Naive thymus-derived CD8-positive, alpha-beta T cell (primary cell): ENCODE data around the gene PRKCE. TPM values are rescaled to one million over a fixed set of nuclear protein-coding genes. Genes with fewer than 3 reads are reported as not detected.

Experiments used
- ATAC-seq, 2 donors: fragments of 150-1000 bp; cut with Tn5 transposase in 1 of 2; sonication (Bioruptor Pico), chemical (Tn5 transposase) in 1 of 2; 1 replicate in 1 of 2; 2 replicates in 1 of 2; pipeline ENCODE4 v1.10.0; 2021; ENCODE audit warnings: mild to moderate bottlenecking in 2 of 2, moderate library complexity in 2 of 2
- POLR2A ChIA-PET: fragments of 350-600 bp; sonication (Branson Sonifier 250); formaldehyde crosslinking; loops from one replicate; lab custom pipeline; 2021; ENCODE audit warnings: antibody characterized with exemption; lab: Charles Lee
- DNase-seq, 10 donors: peaks; one replicate each; pipeline versions ENCODE4 v3.0.0 to v3.0.0-alpha.2; 2020 to 2022
- H3K27ac Mint-ChIP-seq, 10 donors: one replicate each; pipeline ENCODE4 v1.8.0; 2020 to 2022; ENCODE audit warnings: mild to moderate bottlenecking in 10 of 10, mixed read lengths in 10 of 10, moderate library complexity in 4 of 10, inconsistent platforms in 1 of 10
- H3K27me3 Mint-ChIP-seq, 5 donors: one replicate each; pipeline ENCODE4 v1.8.0; 2021 to 2022; ENCODE audit warnings: mixed read lengths in 5 of 5
- H3K36me3 Mint-ChIP-seq, 3 donors: one replicate each; pipeline ENCODE4 v1.8.0; 2020 to 2022; ENCODE audit warnings: mixed read lengths in 3 of 3, mild to moderate bottlenecking in 2 of 3, inconsistent platforms in 1 of 3
- H3K4me1 Mint-ChIP-seq, 4 donors: one replicate each; pipeline ENCODE4 v1.8.0; 2021 to 2022; ENCODE audit warnings: mixed read lengths in 4 of 4
- H3K4me3 Mint-ChIP-seq, 10 donors: one replicate each; pipeline ENCODE4 v1.8.0; 2020 to 2022; ENCODE audit warnings: mild to moderate bottlenecking in 10 of 10, mixed read lengths in 10 of 10, moderate library complexity in 6 of 10, inconsistent platforms in 1 of 10
- H3K9me3 Mint-ChIP-seq, 9 donors: one replicate each; pipeline ENCODE4 v1.8.0; 2020 to 2022; ENCODE audit warnings: mixed read lengths in 9 of 9, mild to moderate bottlenecking in 3 of 9, inconsistent platforms in 1 of 9, moderate library complexity in 1 of 9
- polyA plus RNA-seq, 3 donors: library from polyadenylated mRNA; unstranded; fragments of 300-500 nt; fragmentation: Illumina TruSeq; gene quantifications; one replicate each; pipeline ENCODE4 v1.2.3, GENCODE V29; 2021
- total RNA-seq, 8 experiments: library from RNA in 2 of 8; stranded (reverse) in 2 of 8; gene quantifications; one replicate each; pipeline ENCODE4 v1.2.3 and lab custom pipeline; 2021 to 2026

The PRKCE gene
- total and polyA plus RNA-seq, 5 experiments from 2014 or later: 1.6 to 20.2 (median 2.7) TPM

- POLR2A ChIA-PET: no interaction called here
- H3K4me3 Mint-ChIP-seq: no peak overlapping the region
- no peaks in the 10 kb centered on the region for H3K36me3 Mint-ChIP-seq
- H3K4me1 Mint-ChIP-seq: peaks cover 9 to 54% (median 17%) of the 10 kb centered on the region in 4 donors
- H3K9me3 Mint-ChIP-seq: no peaks in the 10 kb centered on the region
- DNase-seq (no peak), ATAC-seq (no peak)
- no peaks in the 10 kb centered on the region for H3K27me3 Mint-ChIP-seq
- no peak overlapping the region for H3K27ac Mint-ChIP-seq
These were observed 244.8 kb downstream of the PRKCE start for GRCh38 chr2:45896311-45896710.

GRCh38 chr2:45897842-45898241 lies 246.4 kb downstream of the PRKCE start:
- ATAC-seq (no peak), DNase-seq (no peak)
- Mint-ChIP-seq H3K4me1 (peaks cover 0 to 39% (median 2%) of the 10 kb centered on the region in 4 donors), H3K27ac (no peak overlapping the region), H3K9me3 (no peaks in the 10 kb centered on the region), H3K27me3 (no peaks in the 10 kb centered on the region), H3K4me3 (no peak overlapping the region), H3K36me3 (no peaks in the 10 kb centered on the region)
- POLR2A ChIA-PET: no interaction called here

- POLR2A ChIA-PET: no interaction called here
- H3K9me3 Mint-ChIP-seq: no peaks in the 10 kb centered on the region
- DNase-seq (no peak), ATAC-seq (no peak)
- H3K27me3 Mint-ChIP-seq: no peaks in the 10 kb centered on the region
- H3K4me1 Mint-ChIP-seq: peaks cover 0 to 31% (median 0%) of the 10 kb centered on the region in 4 donors
- H3K36me3 Mint-ChIP-seq: no peaks in the 10 kb centered on the region
- no peak overlapping the region for H3K27ac Mint-ChIP-seq
- no peak overlapping the region for H3K4me3 Mint-ChIP-seq
These were observed 247.3 kb downstream of the PRKCE start for GRCh38 chr2:45898819-45899218.

GRCh38 chr2:45899926-45900325 lies 248.5 kb downstream of the PRKCE start:
- no peaks in the 10 kb centered on the region for H3K36me3 Mint-ChIP-seq
- H3K27ac Mint-ChIP-seq: no peak overlapping the region
- H3K27me3 Mint-ChIP-seq: no peaks in the 10 kb centered on the region
- H3K4me3 Mint-ChIP-seq: no peak overlapping the region
- POLR2A ChIA-PET: no interaction called here
- no peak for DNase-seq
- H3K4me1 Mint-ChIP-seq: peaks cover 0 to 22% (median under 1%) of the 10 kb centered on the region in 4 donors
- no peaks in the 10 kb centered on the region for H3K9me3 Mint-ChIP-seq
- no peak for ATAC-seq

- H3K27ac Mint-ChIP-seq: no peak overlapping the region
These were observed 250.1 kb downstream of the PRKCE start for GRCh38 chr2:45901468-45902032.

GRCh38 chr2:45902380-45902779 lies 250.9 kb downstream of the PRKCE start:
- no peak overlapping the region for H3K4me3 Mint-ChIP-seq
- H3K36me3 Mint-ChIP-seq: no peaks in the 10 kb centered on the region
- ATAC-seq: no peak
- DNase-seq: no peak
- peaks cover 0 to 16% (median under 1%) of the 10 kb centered on the region in 4 donors for H3K4me1 Mint-ChIP-seq
- no peaks in the 10 kb centered on the region for H3K27me3 Mint-ChIP-seq
- POLR2A ChIA-PET: no interaction called here
- H3K9me3 Mint-ChIP-seq: no peaks in the 10 kb centered on the region
- peak overlapping the region in 1 of 10 donors; percentile 26 for H3K27ac Mint-ChIP-seq

More at GRCh38 chr2:45901468-45902032, 250.1 kb downstream of the PRKCE start:
- DNase-seq: no peak
- H3K9me3 Mint-ChIP-seq: no peaks in the 10 kb centered on the region
- H3K36me3 Mint-ChIP-seq: no peaks in the 10 kb centered on the region
- no peak for ATAC-seq
- H3K4me1 Mint-ChIP-seq: peaks cover 0 to 17% (median under 1%) of the 10 kb centered on the region in 4 donors
- POLR2A ChIA-PET: no interaction called here
- no peaks in the 10 kb centered on the region for H3K27me3 Mint-ChIP-seq
- H3K4me3 Mint-ChIP-seq: no peak overlapping the region

- POLR2A ChIA-PET: no interaction called here
- Mint-ChIP-seq H3K36me3 (no peaks in the 10 kb centered on the region), H3K27ac (no peak overlapping the region), H3K4me3 (no peak overlapping the region), H3K4me1 (peaks cover 0 to 12% (median under 1%) of the 10 kb centered on the region in 4 donors), H3K27me3 (no peaks in the 10 kb centered on the region), H3K9me3 (no peaks in the 10 kb centered on the region)
- no peak for DNase-seq
- no peak for ATAC-seq
These were observed 251.4 kb downstream of the PRKCE start for GRCh38 chr2:45902781-45903375.

- H3K27me3 Mint-ChIP-seq: no peaks in the 10 kb centered on the region
- H3K27ac Mint-ChIP-seq: peak overlapping the region in 1 of 10 donors; percentile 40
- no peak overlapping the region for H3K4me3 Mint-ChIP-seq
- DNase-seq (no peak), ATAC-seq (no peak)
- H3K36me3 Mint-ChIP-seq: no peaks in the 10 kb centered on the region
- peaks cover 0 to 16% (median under 1%) of the 10 kb centered on the region in 4 donors for H3K4me1 Mint-ChIP-seq
- POLR2A ChIA-PET: no interaction called here
- no peaks in the 10 kb centered on the region for H3K9me3 Mint-ChIP-seq
These were observed 252.9 kb downstream of the PRKCE start for GRCh38 chr2:45904267-45904945.

GRCh38 chr2:45904946-45905631 lies 253.6 kb downstream of the PRKCE start:
- DNase-seq: no peak
- ATAC-seq: no peak
- Mint-ChIP-seq H3K4me1 (peaks cover 0 to 22% (median under 1%) of the 10 kb centered on the region in 4 donors), H3K9me3 (no peaks in the 10 kb centered on the region), H3K4me3 (no peak overlapping the region), H3K27ac (no peak overlapping the region), H3K27me3 (no peaks in the 10 kb centered on the region), H3K36me3 (no peaks in the 10 kb centered on the region)
- POLR2A ChIA-PET: no interaction called here

- POLR2A ChIA-PET: no interaction called here
- Mint-ChIP-seq H3K36me3 (no peaks in the 10 kb centered on the region), H3K27me3 (no peaks in the 10 kb centered on the region), H3K4me1 (peaks cover 1 to 27% (median 2%) of the 10 kb centered on the region in 4 donors), H3K4me3 (no peak overlapping the region), H3K27ac (peak overlapping the region in 1 of 10 donors; percentile 19), H3K9me3 (no peaks in the 10 kb centered on the region)
- ATAC-seq (no peak), DNase-seq (no peak)
These were observed 254.1 kb downstream of the PRKCE start for GRCh38 chr2:45905632-45905958.

- H3K27ac Mint-ChIP-seq: no peak overlapping the region
- ATAC-seq: no peak
- H3K27me3 Mint-ChIP-seq: no peaks in the 10 kb centered on the region
- no peaks in the 10 kb centered on the region for H3K36me3 Mint-ChIP-seq
- no peak overlapping the region for H3K4me3 Mint-ChIP-seq
- H3K4me1 Mint-ChIP-seq: peaks cover 1 to 31% (median 4%) of the 10 kb centered on the region in 4 donors
- POLR2A ChIA-PET: no interaction called here
- no peak for DNase-seq
- H3K9me3 Mint-ChIP-seq: no peaks in the 10 kb centered on the region
These were observed 256.1 kb downstream of the PRKCE start for GRCh38 chr2:45907592-45907991.

GRCh38 chr2:45908316-45909170 lies 257.1 kb downstream of the PRKCE start:
- peaks cover 1 to 31% (median 5%) of the 10 kb centered on the region in 4 donors for H3K4me1 Mint-ChIP-seq
- no peak overlapping the region for H3K27ac Mint-ChIP-seq
- H3K4me3 Mint-ChIP-seq: no peak overlapping the region
- POLR2A ChIA-PET: no interaction called here
- DNase-seq: no peak
- ATAC-seq: no peak
- no peaks in the 10 kb centered on the region for H3K36me3 Mint-ChIP-seq
- H3K27me3 Mint-ChIP-seq: no peaks in the 10 kb centered on the region
- no peaks in the 10 kb centered on the region for H3K9me3 Mint-ChIP-seq
